ENCODE data around the gene CDK8. TPM values are rescaled to one million over a fixed set of nuclear protein-coding genes. Genes with fewer than 3 reads are reported as not detected.
A peak's percentile ranks its signal among the peaks of the same experiment; 100 is the strongest.

CDK8 gene
- total and polyA plus RNA-seq, 2 donors (not counting 3 experiments of a cell fraction or from before 2014, with no cell fraction given) = 12.2 to 13.3 TPM

DNA sequence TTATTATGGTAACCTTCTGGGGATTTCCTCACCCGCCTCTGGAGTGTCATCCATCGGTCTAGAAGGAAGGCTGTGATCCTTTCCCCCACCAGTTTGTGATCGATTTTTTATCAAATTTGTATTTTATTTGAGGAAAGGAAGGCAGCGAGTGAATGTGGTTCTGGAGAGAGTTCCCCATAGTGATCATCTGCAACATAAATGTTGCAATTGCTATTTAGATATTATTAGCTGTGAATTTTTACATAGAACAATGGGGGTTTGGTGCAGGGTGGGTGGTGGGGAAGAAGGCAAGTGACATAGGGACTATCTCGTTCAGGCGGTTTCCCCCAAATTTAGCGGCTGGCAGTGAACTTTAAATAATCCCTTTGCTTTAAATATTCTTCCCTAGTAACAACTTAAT is 1.2 kb downstream of the CDK8 start:
- peak; percentile 63 for FAIRE-seq
- no peak for TF ChIP-seq POLR2A (IDR thresholded peaks at IDR 0.05; ENCODE audit: low read depth, low read length)
- TF ChIP-seq MYC (IDR thresholded peaks at IDR 0.05; ENCODE audit: low read depth, low read length) = no peak
- no peak for TF ChIP-seq GATA2 (IDR thresholded peaks at IDR 0.05; ENCODE audit: insufficient read depth, insufficient read length, low read depth, low read length)
- no peak for TF ChIP-seq EZH2 (IDR thresholded peaks at IDR 0.05; ENCODE audit: borderline replicate concordance, low read depth, low read length, severe bottlenecking)
- POLR2A ChIA-PET = no interaction called here
- no TSS peak for BruUV-seq (replicated peaks)
- peak overlapping the region; percentile 95 for H2AFZ ChIP-seq (ENCODE audit: low read depth, low read length)
- DNase-seq (ENCODE audit: low read depth, low spot score) = no peak
- H3K4me3 ChIP-seq (replicated peaks in 1 of 3; ENCODE audit: insufficient read depth in 1 of 3, low read depth in 1 of 3, low read length in 3 of 3) = peak overlapping the region; percentile 65 to 95 (median 71)
- H3K9me3 ChIP-seq (replicated peaks; ENCODE audit: control insufficient read depth, insufficient read depth, low read length) = no peaks in the 10 kb centered on the region
- H3K9ac ChIP-seq (replicated peaks; ENCODE audit: extremely low read depth, insufficient read depth, low read length) = peak overlapping the region; percentile 78
- no peaks in the 10 kb centered on the region for H3K9me1 ChIP-seq (replicated peaks; ENCODE audit: control insufficient read depth, extremely low read depth, insufficient read depth, low read length)
- H3K27me3 ChIP-seq (ENCODE audit: control insufficient read depth in 2 of 2, insufficient read depth in 2 of 2, low read length in 2 of 2) = peaks cover 4 to 12% of the 10 kb centered on the region in 2 experiments
- intact Hi-C loops (cut with micrococcal nuclease) = loop anchor here (2.0 kb wide), 2 partner anchors 68 to 158 kb away; no protein-coding TSS in a partner anchor
- H4K20me1 ChIP-seq (replicated peaks; ENCODE audit: control insufficient read depth, extremely low read depth, insufficient read depth, low read length) = peaks cover 9% of the 10 kb centered on the region
- peak overlapping the region; percentile 23 for H3K27ac ChIP-seq (ENCODE audit: insufficient read depth, low read depth, low read length)
- CTCF ChIA-PET = interaction anchor here (1.0 to 1.9 kb wide), 7 partner anchors 18 to 443 kb away, joined by 3 to 13 read pairs (median 3); no protein-coding TSS in a partner anchor
- dilution Hi-C loops (cut with MboI; ENCODE audit: extremely low pct_ligation_motif_present, low sequenced_read_pairs) = no loop called here
- H3K4me2 ChIP-seq (ENCODE audit: insufficient read depth, low read length) = peak overlapping the region; percentile 100
- peaks cover 38% of the 10 kb centered on the region for H3K79me2 ChIP-seq (ENCODE audit: control insufficient read depth, insufficient read depth, low read length)
- H3K36me3 ChIP-seq (ENCODE audit: control insufficient read depth in 2 of 2, extremely low read depth in 1 of 2, insufficient read depth in 2 of 2, low read length in 2 of 2) = no peaks in the 10 kb centered on the region
- H3K4me1 ChIP-seq (ENCODE audit: control insufficient read depth, extremely low read depth, insufficient read depth, low read length) = peaks cover 18% of the 10 kb centered on the region

DNA sequence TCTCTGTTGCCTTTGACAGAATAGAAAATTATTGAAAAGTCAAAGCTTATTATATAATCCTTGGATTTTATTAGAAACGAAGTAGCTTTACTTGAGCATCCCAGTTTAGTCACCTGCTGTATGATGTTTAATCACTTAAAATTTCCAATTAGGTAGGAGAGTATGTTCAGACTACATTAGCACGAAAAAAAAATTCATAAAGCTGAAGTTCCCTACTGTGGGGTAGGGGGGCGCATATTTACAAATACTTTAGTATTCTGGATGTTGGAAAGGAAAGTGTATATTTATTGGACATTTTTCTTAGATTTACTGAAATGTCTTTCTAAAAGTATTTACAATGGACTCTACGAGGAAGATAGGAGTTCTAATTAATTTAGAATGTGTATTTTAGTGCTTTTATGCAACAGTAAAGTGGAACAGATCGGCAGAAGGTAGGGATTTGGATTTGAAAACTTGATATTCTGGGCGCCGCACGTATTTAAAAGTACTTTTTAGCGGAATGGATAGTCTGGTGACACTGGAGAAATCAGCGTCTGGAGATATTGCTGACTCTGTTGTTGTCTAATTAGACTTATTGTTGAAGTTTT is 1.9 kb downstream of the CDK8 start:
- peak overlapping the region in 1 of 3 experiments; percentile 95 for H3K4me3 ChIP-seq (replicated peaks in 1 of 3; ENCODE audit: insufficient read depth in 1 of 3, low read depth in 1 of 3, low read length in 3 of 3)
- peaks cover 42% of the 10 kb centered on the region for H3K79me2 ChIP-seq (ENCODE audit: control insufficient read depth, insufficient read depth, low read length)
- no peaks in the 10 kb centered on the region for H3K9me1 ChIP-seq (replicated peaks; ENCODE audit: control insufficient read depth, extremely low read depth, insufficient read depth, low read length)
- BruUV-seq (replicated peaks) = no TSS peak
- no peak overlapping the region for H3K9ac ChIP-seq (replicated peaks; ENCODE audit: extremely low read depth, insufficient read depth, low read length)
- DNase-seq (ENCODE audit: low read depth, low spot score) = peak; percentile 10
- H3K27ac ChIP-seq (ENCODE audit: insufficient read depth, low read depth, low read length) = no peak overlapping the region
- H3K4me1 ChIP-seq (ENCODE audit: control insufficient read depth, extremely low read depth, insufficient read depth, low read length) = peaks cover 18% of the 10 kb centered on the region
- FAIRE-seq = no peak
- CTCF ChIA-PET = interaction anchor here (1.0 to 1.9 kb wide), 7 partner anchors 17 to 443 kb away, joined by 3 to 13 read pairs (median 3); no protein-coding TSS in a partner anchor
- peaks cover 4 to 8% of the 10 kb centered on the region in 2 experiments for H3K27me3 ChIP-seq (ENCODE audit: control insufficient read depth in 2 of 2, insufficient read depth in 2 of 2, low read length in 2 of 2)
- peaks cover 10% of the 10 kb centered on the region for H4K20me1 ChIP-seq (replicated peaks; ENCODE audit: control insufficient read depth, extremely low read depth, insufficient read depth, low read length)
- H3K36me3 ChIP-seq (ENCODE audit: control insufficient read depth in 2 of 2, extremely low read depth in 1 of 2, insufficient read depth in 2 of 2, low read length in 2 of 2) = no peaks in the 10 kb centered on the region
- peak overlapping the region; percentile 100 for H3K4me2 ChIP-seq (ENCODE audit: insufficient read depth, low read length)
- dilution Hi-C loops (cut with MboI; ENCODE audit: extremely low pct_ligation_motif_present, low sequenced_read_pairs) (no loop called here), intact Hi-C loops (cut with micrococcal nuclease) (loop anchor here (2.0 kb wide), 2 partner anchors 69 to 157 kb away; no protein-coding TSS in a partner anchor)
- TF ChIP-seq GATA2 (IDR thresholded peaks at IDR 0.05; ENCODE audit: insufficient read depth, insufficient read length, low read depth, low read length) (no peak), POLR2A (IDR thresholded peaks at IDR 0.05; ENCODE audit: low read depth, low read length) (no peak), JUN (IDR thresholded peaks at IDR 0.05; ENCODE audit: borderline replicate concordance, insufficient read depth, insufficient read length, low read depth) (no peak), EZH2 (IDR thresholded peaks at IDR 0.05; ENCODE audit: borderline replicate concordance, low read depth, low read length, severe bottlenecking) (no peak), MYC (IDR thresholded peaks at IDR 0.05; ENCODE audit: low read depth, low read length) (no peak), POLR2AphosphoS5 (IDR thresholded peaks at IDR 0.05; ENCODE audit: insufficient read depth, low read depth, low read length) (no peak), FOS (IDR thresholded peaks at IDR 0.05; ENCODE audit: borderline replicate concordance, insufficient read depth, low read length) (no peak)
- TF ChIP-seq, protein P1, sequence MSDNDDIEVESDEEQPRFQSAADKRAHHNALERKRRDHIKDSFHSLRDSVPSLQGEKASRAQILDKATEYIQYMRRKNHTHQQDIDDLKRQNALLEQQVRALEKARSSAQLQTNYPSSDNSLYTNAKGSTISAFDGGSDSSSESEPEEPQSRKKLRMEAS (IDR thresholded peaks at IDR 0.05; ENCODE audit: insufficient read depth, insufficient read length) = no peak
- TF ChIP-seq, protein P2, sequence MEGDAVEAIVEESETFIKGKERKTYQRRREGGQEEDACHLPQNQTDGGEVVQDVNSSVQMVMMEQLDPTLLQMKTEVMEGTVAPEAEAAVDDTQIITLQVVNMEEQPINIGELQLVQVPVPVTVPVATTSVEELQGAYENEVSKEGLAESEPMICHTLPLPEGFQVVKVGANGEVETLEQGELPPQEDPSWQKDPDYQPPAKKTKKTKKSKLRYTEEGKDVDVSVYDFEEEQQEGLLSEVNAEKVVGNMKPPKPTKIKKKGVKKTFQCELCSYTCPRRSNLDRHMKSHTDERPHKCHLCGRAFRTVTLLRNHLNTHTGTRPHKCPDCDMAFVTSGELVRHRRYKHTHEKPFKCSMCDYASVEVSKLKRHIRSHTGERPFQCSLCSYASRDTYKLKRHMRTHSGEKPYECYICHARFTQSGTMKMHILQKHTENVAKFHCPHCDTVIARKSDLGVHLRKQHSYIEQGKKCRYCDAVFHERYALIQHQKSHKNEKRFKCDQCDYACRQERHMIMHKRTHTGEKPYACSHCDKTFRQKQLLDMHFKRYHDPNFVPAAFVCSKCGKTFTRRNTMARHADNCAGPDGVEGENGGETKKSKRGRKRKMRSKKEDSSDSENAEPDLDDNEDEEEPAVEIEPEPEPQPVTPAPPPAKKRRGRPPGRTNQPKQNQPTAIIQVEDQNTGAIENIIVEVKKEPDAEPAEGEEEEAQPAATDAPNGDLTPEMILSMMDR (IDR thresholded peaks at IDR 0.05; ENCODE audit: extremely low read depth in 1 of 2, insufficient read depth in 1 of 2, low read depth in 1 of 2, low read length in 2 of 2) = no peak
- no peaks in the 10 kb centered on the region for H3K9me3 ChIP-seq (replicated peaks; ENCODE audit: control insufficient read depth, insufficient read depth, low read length)
- H2AFZ ChIP-seq (ENCODE audit: low read depth, low read length) = no peak overlapping the region
- POLR2A ChIA-PET = no interaction called here
